Measurements from ENCODE around the gene TTC21A. TPM values are rescaled to one million over a fixed set of nuclear protein-coding genes. Genes with fewer than 3 reads are reported as not detected.

TTC21A gene
- total and polyA plus RNA-seq, 4 donors: 6.1 to 30.4 (median 11.7) TPM

DNA sequence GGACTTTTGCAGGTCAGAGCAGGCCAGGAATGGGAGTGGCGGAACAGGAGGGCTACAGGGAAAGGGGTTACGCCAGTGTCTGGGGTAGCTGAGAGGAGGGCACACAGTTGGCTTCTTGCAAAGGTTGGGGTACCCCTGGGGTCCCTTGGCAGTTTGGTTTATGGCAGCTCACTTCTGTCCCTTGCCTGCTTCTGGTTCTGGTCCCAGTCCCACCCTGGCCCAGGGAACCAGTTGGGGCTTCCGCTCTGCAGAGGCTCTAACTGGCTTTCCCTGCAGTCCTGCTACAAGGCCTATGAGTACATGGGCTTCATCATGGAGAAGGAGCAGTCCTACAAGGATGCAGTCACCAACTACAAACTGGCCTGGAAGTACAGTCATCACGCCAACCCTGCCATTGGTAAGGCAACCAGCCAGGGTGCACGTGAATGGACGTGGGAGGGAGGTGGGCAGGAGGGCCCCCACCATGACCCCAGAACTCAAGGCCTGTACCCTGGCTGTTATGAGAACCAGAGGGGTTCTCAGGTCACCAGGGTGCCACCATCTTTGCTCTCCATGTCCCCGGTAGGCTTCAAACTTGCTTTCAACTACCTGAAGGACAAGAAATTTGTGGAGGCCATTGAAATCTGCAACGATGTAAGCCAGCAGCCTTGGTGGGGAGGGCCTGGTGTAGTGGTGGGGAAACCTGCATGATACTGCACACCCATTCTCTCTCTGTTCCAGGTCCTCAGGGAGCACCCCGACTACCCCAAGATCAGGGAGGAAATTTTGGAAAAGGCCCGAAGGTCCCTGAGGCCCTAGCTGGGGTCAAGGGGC, 30.7 kb downstream of the TTC21A start:
- peaks cover 4 to 62% (median 15%) of the 10 kb centered on the region in 5 donors for H3K4me1 ChIP-seq (ENCODE audit: control insufficient read depth in 5 of 5, insufficient read depth in 5 of 5, low read length in 5 of 5)
- peaks cover 2 to 41% (median 6%) of the 10 kb centered on the region in 4 donors for H3K36me3 ChIP-seq (ENCODE audit: control insufficient read depth in 4 of 4, insufficient read depth in 4 of 4, low read length in 4 of 4)
- no peak overlapping the region for H3K4me3 ChIP-seq
- ATAC-seq (ENCODE audit: insufficient read depth, low FRiP score) (no peak), DNase-seq (no peak)
- H3K27me3 ChIP-seq (ENCODE audit: control insufficient read depth in 3 of 3, insufficient read depth in 3 of 3, low read length in 2 of 3): no peaks in the 10 kb centered on the region
- no peaks in the 10 kb centered on the region for H3K9me3 ChIP-seq (ENCODE audit: control insufficient read depth in 4 of 4, insufficient read depth in 3 of 4, low read length in 3 of 4)
- TF ChIP-seq, protein P1, sequence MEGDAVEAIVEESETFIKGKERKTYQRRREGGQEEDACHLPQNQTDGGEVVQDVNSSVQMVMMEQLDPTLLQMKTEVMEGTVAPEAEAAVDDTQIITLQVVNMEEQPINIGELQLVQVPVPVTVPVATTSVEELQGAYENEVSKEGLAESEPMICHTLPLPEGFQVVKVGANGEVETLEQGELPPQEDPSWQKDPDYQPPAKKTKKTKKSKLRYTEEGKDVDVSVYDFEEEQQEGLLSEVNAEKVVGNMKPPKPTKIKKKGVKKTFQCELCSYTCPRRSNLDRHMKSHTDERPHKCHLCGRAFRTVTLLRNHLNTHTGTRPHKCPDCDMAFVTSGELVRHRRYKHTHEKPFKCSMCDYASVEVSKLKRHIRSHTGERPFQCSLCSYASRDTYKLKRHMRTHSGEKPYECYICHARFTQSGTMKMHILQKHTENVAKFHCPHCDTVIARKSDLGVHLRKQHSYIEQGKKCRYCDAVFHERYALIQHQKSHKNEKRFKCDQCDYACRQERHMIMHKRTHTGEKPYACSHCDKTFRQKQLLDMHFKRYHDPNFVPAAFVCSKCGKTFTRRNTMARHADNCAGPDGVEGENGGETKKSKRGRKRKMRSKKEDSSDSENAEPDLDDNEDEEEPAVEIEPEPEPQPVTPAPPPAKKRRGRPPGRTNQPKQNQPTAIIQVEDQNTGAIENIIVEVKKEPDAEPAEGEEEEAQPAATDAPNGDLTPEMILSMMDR (IDR thresholded peaks at IDR 0.05; ENCODE audit: control extremely low read depth, extremely low read depth): no peak
- H3K27ac ChIP-seq (ENCODE audit: low read depth in 1 of 2, low read length in 1 of 2): peak overlapping the region in 1 of 2 donors; percentile 6
- WGBS, 2 donors: 95 to 96% methylated on average over 10 of the region's 10 CpGs
- H3K9ac ChIP-seq (ENCODE audit: insufficient read depth in 1 of 2, low read length in 2 of 2): no peak overlapping the region

DNA sequence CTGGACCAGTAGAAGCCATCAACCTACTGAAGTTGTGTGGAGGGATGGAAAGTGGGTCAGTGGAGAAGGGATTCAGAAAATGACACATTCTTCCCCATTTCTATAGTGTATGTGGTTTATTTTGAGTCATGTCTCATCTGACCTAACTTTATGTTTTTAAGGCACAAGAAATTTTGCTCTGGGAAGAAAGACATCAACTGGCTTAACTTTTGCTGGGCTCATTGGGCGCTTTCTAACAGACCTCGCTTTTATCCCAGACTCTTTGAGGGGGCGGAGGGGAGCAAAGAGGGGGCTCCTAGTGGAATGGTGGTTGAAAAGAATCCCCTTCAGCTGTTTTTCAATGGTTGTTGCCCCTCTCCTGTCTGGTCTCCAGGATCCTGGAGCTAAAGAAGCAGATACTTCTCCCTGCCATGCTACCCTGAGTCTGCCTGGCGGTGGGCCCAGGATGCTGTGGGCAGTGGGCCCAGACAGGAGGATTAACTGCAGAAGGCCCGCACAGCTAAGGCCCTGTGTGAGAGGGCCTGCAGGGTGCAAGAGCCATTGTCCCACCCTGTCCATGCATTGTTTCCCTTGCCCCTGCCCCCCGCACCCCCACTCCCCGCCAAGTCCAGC, 31.4 kb downstream of the TTC21A start:
- DNase-seq (peak; percentile 45 to 58 (median 47)), ATAC-seq (ENCODE audit: insufficient read depth, low FRiP score) (no peak)
- 73 to 88% methylated on average over 7 of the region's 7 CpGs for WGBS, 2 donors
- Histone ChIP-seq H3K27me3 (ENCODE audit: control insufficient read depth in 3 of 3, insufficient read depth in 3 of 3, low read length in 2 of 3) (no peaks in the 10 kb centered on the region), H3K36me3 (ENCODE audit: control insufficient read depth in 4 of 4, insufficient read depth in 4 of 4, low read length in 4 of 4) (peaks cover 7 to 48% (median 9%) of the 10 kb centered on the region in 4 donors), H3K9ac (ENCODE audit: insufficient read depth in 1 of 2, low read length in 2 of 2) (no peak overlapping the region), H3K9me3 (ENCODE audit: control insufficient read depth in 4 of 4, insufficient read depth in 3 of 4, low read length in 3 of 4) (no peaks in the 10 kb centered on the region), H3K4me1 (ENCODE audit: control insufficient read depth in 5 of 5, insufficient read depth in 5 of 5, low read length in 5 of 5) (peaks cover 4 to 59% (median 15%) of the 10 kb centered on the region in 5 donors), H3K4me3 (no peak overlapping the region), H3K27ac (ENCODE audit: low read depth in 1 of 2, low read length in 1 of 2) (peak overlapping the region in 1 of 2 donors; percentile 6)
- TF ChIP-seq, protein P1 (IDR thresholded peaks at IDR 0.05; ENCODE audit: control extremely low read depth, extremely low read depth): no peak

DNA sequence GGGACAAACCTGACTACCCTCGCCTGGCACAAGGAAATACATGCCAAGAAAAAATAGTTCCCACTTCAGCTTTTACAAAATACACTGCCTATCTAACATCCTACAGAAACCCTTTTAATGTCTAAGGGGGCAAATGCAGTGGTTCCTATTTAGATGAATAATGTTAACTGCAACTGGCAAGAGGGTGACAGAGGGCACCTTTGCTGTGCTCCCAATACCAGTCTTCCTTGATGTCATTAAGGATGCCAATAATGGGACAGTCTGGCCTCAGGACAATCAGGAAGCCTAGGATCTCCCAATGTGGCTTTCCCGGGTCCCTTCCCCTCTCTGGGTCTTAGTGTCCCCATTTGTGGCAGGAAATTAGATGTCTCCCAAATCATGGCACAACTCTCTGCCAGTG, 32.0 kb downstream of the TTC21A start:
- no peak for DNase-seq
- H3K9me3 ChIP-seq (ENCODE audit: control insufficient read depth in 4 of 4, insufficient read depth in 3 of 4, low read length in 3 of 4): no peaks in the 10 kb centered on the region
- TF ChIP-seq, protein P1 (IDR thresholded peaks at IDR 0.05; ENCODE audit: control extremely low read depth, extremely low read depth): no peak
- no peak for ATAC-seq (ENCODE audit: insufficient read depth, low FRiP score)
- WGBS, 2 donors: 55 to 77% methylated on average over 2 of the region's 2 CpGs
- H3K4me3 ChIP-seq: no peak overlapping the region
- no peaks in the 10 kb centered on the region for H3K27me3 ChIP-seq (ENCODE audit: control insufficient read depth in 3 of 3, insufficient read depth in 3 of 3, low read length in 2 of 3)
- H3K4me1 ChIP-seq (ENCODE audit: control insufficient read depth in 5 of 5, insufficient read depth in 5 of 5, low read length in 5 of 5): peaks cover 4 to 54% (median 15%) of the 10 kb centered on the region in 5 donors
- peak overlapping the region in 1 of 2 donors; percentile 34 for H3K27ac ChIP-seq (ENCODE audit: low read depth in 1 of 2, low read length in 1 of 2)
- peak overlapping the region in 1 of 2 donors; percentile 21 for H3K9ac ChIP-seq (ENCODE audit: insufficient read depth in 1 of 2, low read length in 2 of 2)
- H3K36me3 ChIP-seq (ENCODE audit: control insufficient read depth in 4 of 4, insufficient read depth in 4 of 4, low read length in 4 of 4): peaks cover 8 to 53% (median 13%) of the 10 kb centered on the region in 4 donors

Measured in lung (tissue), 12 donors.